Adrenal gland (tissue), 12 donors: Measurements from ENCODE around the gene SERPINB5. TPM values are rescaled to one million over a fixed set of nuclear protein-coding genes. Genes with fewer than 3 reads are reported as not detected.

Source experiments
- DNase-seq, 7 donors: peaks; one replicate each; pipeline ENCODE4 v3.0.0-alpha.2; 2019 to 2020
- H3K27ac ChIP-seq, 5 donors: fragments of 200-600 bp; sonication (generic) in 4 of 5; 1 replicate in 3 of 5; 2 replicates in 2 of 5; pipeline versions ENCODE4 v1.5.1 to v1.8.0; 2016 to 2020; ENCODE audit warnings: mild to moderate bottlenecking in 1 of 5
- H3K27me3 ChIP-seq: fragments of 200-600 bp; 2 replicates; pipeline ENCODE4 v1.8.0; 2021
- H3K36me3 ChIP-seq, 2 donors: fragments of 200-600 bp; replicated peaks in 1 of 2; 1 replicate in 1 of 2; 2 replicates in 1 of 2; pipeline versions ENCODE4 v1.5.1 to v1.8.0; 2018 to 2022
- H3K4me1 ChIP-seq, 2 donors: fragments of 200-600 bp; replicated peaks in 1 of 2; 1 replicate in 1 of 2; 2 replicates in 1 of 2; pipeline versions ENCODE4 v1.5.1 to v1.8.0; 2018 to 2021
- H3K4me3 ChIP-seq, 4 donors: fragments of 200-600 bp; sonication (generic) in 3 of 4; one replicate each; pipeline ENCODE4 v1.5.1; 2016 to 2018
- H3K9me3 ChIP-seq, 3 donors: fragments of 200-600 bp; sonication (generic) in 1 of 3; replicated peaks in 1 of 3; 1 replicate in 2 of 3; 2 replicates in 1 of 3; pipeline versions ENCODE4 v1.5.1 to v1.8.0; 2016 to 2021
- POLR2A ChIP-seq, 2 donors: fragments of 450-650 bp; IDR thresholded peaks; one replicate each; pipeline ENCODE4 v1.6.1; 2017; ENCODE audit warnings: antibody characterized with exemption in 2 of 2, mild to moderate bottlenecking in 2 of 2, moderate library complexity in 1 of 2
- WGBS, 4 donors: extraction: QIAGEN DNeasy Blood & Tissue Kit in 2 of 4; methylation state at CpG; one replicate each; pipeline versions ENCODE4 v1.1.5 to v1.1.7; 2013 to 2017; 5-methylcytosine and 5-hydroxymethylcytosine counted together
- intact Hi-C, 2 donors: fragments of 100-400 bp; cut with DNase I; formaldehyde crosslinking; loops; one replicate each; pipeline versions ENCODE4 v1.14.1 to v1.15.0; 2022 to 2023
- polyA plus RNA-seq, 3 donors: library from polyadenylated mRNA; stranded (reverse); fragments of 200-250 nt in 2 of 3; fragments of 350-450 nt in 1 of 3; fragmentation: Illumina TruSeq in 1 of 3; extraction: RNeasy Lipid Tissue Mini Kit (QIAGEN cat#74804) in 1 of 3; gene quantifications; one replicate each; pipeline ENCODE4 v1.2.3, GENCODE V29; 2013 to 2014
- total RNA-seq, 9 donors: library from RNA; depleted of rRNA in 4 of 9; stranded (reverse); fragments of >200 nt in 4 of 9; fragments of 120-200 nt in 1 of 9; fragmentation: NEBNext Ultra II Directional in 1 of 9; extraction: Animal tissue kit (Norgen Biotek cat#: 25700) in 1 of 9; gene quantifications; one replicate each; pipeline versions ENCODE4 v1.1.0 to v1.2.4, GENCODE V29; 2013 to 2023
- TF ChIP-seq, protein P1 (sequence below), 6 experiments: fragments of 450-650 bp in 4 of 6; fragments of 200-600 bp in 2 of 6; sonication (generic) in 1 of 6; IDR thresholded peaks; 1 replicate in 5 of 6; 2 replicates in 1 of 6; pipeline versions ENCODE4 v1.5.1 to v1.8.0; 2016 to 2021; ENCODE audit warnings: antibody characterized with exemption in 6 of 6, mild to moderate bottlenecking in 2 of 6, moderate library complexity in 1 of 6
- donor health status: healthy with polysubstance abuse.
- donor health status: Bipolar disorder and iron deficiency.
- donor health status: DM: yes; HTN: yes; CAD: no.
- donor health status: DM: no; HTN: no; CAD: no.
- donor health status: DM: no; HTN: no; CAD: no.
- donor health status: DM: yes; HTN: yes; CAD: no.

SERPINB5 gene
- total and polyA plus RNA-seq, 12 donors = 0.06 to 0.29 (median 0.07) TPM; not detected in 9

DNA sequence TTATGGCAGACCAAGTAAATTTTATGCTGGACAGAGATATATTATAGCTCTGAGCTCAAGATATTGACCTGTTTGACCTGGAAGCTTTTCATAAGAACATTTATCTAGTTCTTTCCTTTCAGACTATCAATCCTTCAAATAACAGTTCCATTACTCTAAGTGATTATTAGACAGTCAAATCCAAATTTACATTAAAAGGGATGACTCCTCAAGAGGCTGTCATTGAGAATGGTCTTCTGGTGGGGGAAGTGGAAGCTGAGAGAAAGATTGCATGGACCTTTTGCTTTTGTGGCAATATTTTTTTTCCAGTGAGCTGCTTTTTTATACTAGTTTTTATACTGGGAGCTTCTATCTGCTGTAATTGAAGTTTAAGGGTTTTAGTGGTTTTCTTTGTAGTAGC, 50.5 kb downstream of the SERPINB5 start:
- no peak for DNase-seq
- no peaks in the 10 kb centered on the region for H3K36me3 ChIP-seq
- no peaks in the 10 kb centered on the region for H3K4me1 ChIP-seq
- H3K27me3 ChIP-seq = peaks cover 9% of the 10 kb centered on the region
- no peak overlapping the region for H3K27ac ChIP-seq
- intact Hi-C loops = loop anchor here in 1 of 2 donors (10.0 kb wide), 1 partner anchor 418 kb away; the partner anchor contains the start of gene HMSD
- H3K9me3 ChIP-seq = no peaks in the 10 kb centered on the region
- no peak overlapping the region for H3K4me3 ChIP-seq
- TF ChIP-seq, protein P1, sequence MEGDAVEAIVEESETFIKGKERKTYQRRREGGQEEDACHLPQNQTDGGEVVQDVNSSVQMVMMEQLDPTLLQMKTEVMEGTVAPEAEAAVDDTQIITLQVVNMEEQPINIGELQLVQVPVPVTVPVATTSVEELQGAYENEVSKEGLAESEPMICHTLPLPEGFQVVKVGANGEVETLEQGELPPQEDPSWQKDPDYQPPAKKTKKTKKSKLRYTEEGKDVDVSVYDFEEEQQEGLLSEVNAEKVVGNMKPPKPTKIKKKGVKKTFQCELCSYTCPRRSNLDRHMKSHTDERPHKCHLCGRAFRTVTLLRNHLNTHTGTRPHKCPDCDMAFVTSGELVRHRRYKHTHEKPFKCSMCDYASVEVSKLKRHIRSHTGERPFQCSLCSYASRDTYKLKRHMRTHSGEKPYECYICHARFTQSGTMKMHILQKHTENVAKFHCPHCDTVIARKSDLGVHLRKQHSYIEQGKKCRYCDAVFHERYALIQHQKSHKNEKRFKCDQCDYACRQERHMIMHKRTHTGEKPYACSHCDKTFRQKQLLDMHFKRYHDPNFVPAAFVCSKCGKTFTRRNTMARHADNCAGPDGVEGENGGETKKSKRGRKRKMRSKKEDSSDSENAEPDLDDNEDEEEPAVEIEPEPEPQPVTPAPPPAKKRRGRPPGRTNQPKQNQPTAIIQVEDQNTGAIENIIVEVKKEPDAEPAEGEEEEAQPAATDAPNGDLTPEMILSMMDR (IDR thresholded peaks at IDR 0.05) = no peak
- no peak for TF ChIP-seq POLR2A (IDR thresholded peaks at IDR 0.05)

GRCh38 chr18:63528863-63529492, 52.2 kb downstream of the SERPINB5 start:
- intact Hi-C loops = loop anchor here in 1 of 2 donors (10.0 kb wide), 1 partner anchor 416 kb away; the partner anchor contains the start of gene HMSD
- Histone ChIP-seq H3K27me3 (peaks cover 5% of the 10 kb centered on the region), H3K9me3 (no peaks in the 10 kb centered on the region), H3K36me3 (no peaks in the 10 kb centered on the region), H3K4me1 (no peaks in the 10 kb centered on the region), H3K27ac (no peak overlapping the region), H3K4me3 (no peak overlapping the region)
- TF ChIP-seq POLR2A (IDR thresholded peaks at IDR 0.05) = no peak
- TF ChIP-seq, protein P1 (IDR thresholded peaks at IDR 0.05) = no peak
- DNase-seq = peak; percentile 26 to 63 (median 39)
- 42 to 57% (median 51%) methylated on average over 5 of the region's 5 CpGs for WGBS, 4 donors

- Histone ChIP-seq H3K27me3 (no peaks in the 10 kb centered on the region), H3K36me3 (no peaks in the 10 kb centered on the region)
Measured at GRCh38 chr18:63532471-63532870, 55.7 kb downstream of the SERPINB5 start.

DNA sequence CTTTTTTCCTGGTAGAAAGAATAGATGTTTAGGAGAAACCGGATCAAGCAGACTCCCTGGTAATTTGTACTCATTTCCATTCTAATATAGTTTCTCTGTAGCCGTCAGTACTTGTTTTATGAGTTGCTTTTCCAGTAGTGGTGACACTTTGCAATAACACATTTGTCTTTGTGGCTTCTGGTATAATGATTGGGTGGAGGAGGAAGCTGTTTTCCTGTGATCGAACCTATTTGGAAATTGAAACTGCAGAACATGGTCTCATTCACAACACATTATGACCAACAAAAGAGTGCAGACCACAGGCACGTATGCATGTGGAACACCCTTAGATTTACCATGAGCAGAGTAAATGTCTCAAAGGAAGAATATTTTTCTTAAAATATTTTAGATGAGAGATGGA, 57.9 kb downstream of the SERPINB5 start:
- Histone ChIP-seq H3K36me3 (no peaks in the 10 kb centered on the region), H3K4me3 (no peak overlapping the region), H3K4me1 (no peaks in the 10 kb centered on the region), H3K27me3 (no peaks in the 10 kb centered on the region), H3K27ac (no peak overlapping the region), H3K9me3 (no peaks in the 10 kb centered on the region)
- 55 to 64% (median 60%) methylated on average over 4 of the region's 4 CpGs for WGBS, 4 donors
- DNase-seq = no peak
- intact Hi-C loops = no loop called here
- TF ChIP-seq POLR2A (IDR thresholded peaks at IDR 0.05) = no peak
- TF ChIP-seq, protein P1 (IDR thresholded peaks at IDR 0.05) = no peak

More at GRCh38 chr18:63532471-63532870, 55.7 kb downstream of the SERPINB5 start:
- Histone ChIP-seq H3K27ac (no peak overlapping the region), H3K9me3 (no peaks in the 10 kb centered on the region), H3K4me3 (no peak overlapping the region), H3K4me1 (no peaks in the 10 kb centered on the region)
- no peak for TF ChIP-seq POLR2A (IDR thresholded peaks at IDR 0.05)
- TF ChIP-seq, protein P1 (IDR thresholded peaks at IDR 0.05) = no peak
- DNase-seq = no peak
- WGBS, 4 donors = 88 to 95% (median 94%) methylated on average over 2 of the region's 2 CpGs
- intact Hi-C loops = no loop called here
